GM21576 (cell line): ENCODE data around the gene DLGAP1.
"Not testable (repeated sequence)": the region's sequence is repeated elsewhere in the genome, so short reads cannot be mapped to it uniquely, and the experiment has no call there.

ENCODE experiments used
- ATAC-seq: cut with Tn5 transposase; IDR thresholded peaks from one replicate; pipeline ENCODE4 v1.9.1; 2021; ENCODE audit warnings: mild to moderate bottlenecking, moderate library complexity; ENCODE audit not compliant: unreplicated experiment

DLGAP1 gene

GRCh38 chr18:3710712-3711301 lies 744.3 kb downstream of the DLGAP1 start:
- no peak for ATAC-seq

GRCh38 chr18:3709205-3709604 lies 745.9 kb downstream of the DLGAP1 start:
- no peak for ATAC-seq

DNA sequence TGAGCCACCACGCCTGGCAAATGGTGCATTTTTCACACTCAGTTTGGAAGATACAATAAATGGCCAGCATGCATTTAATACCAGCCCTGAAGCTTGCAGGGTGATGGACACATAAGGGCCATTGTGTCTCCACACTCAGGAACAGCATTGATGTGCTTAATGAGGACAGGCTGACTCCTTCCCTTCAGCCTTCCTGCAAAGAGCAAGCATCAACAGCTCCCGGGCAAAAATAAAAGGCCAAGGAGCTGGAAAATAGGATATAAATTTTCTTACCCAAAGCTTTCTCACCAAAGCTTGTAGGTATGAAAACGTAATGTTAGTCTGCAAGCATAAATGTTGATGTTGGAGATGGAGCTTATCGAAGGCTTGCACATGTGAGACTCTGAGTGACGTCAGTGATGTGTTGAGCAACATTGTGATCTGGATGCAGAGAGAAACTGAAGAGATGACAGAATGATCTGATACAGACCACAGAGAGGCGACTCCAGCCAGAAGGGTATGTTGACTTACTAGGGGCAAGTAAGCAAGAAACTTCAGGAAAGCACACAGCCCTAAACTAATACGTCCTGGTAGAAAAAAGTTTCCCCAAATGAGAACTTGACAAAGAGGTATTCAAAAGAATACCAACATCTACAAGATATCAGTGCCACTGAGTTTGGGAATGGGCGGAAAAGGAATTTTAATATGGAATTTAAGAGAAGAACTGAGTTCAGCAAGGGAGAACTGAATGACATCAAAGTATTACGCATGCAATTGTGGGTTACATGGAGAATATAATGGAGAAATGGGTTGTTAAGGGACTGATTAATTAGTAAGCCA lies 748.6 kb downstream of the DLGAP1 start:
- no peak for ATAC-seq

GRCh38 chr18:3704556-3705344 lies 750.4 kb downstream of the DLGAP1 start:
- no peak for ATAC-seq

GRCh38 chr18:3703732-3704176 lies 751.4 kb downstream of the DLGAP1 start:
- ATAC-seq, result no peak

DNA sequence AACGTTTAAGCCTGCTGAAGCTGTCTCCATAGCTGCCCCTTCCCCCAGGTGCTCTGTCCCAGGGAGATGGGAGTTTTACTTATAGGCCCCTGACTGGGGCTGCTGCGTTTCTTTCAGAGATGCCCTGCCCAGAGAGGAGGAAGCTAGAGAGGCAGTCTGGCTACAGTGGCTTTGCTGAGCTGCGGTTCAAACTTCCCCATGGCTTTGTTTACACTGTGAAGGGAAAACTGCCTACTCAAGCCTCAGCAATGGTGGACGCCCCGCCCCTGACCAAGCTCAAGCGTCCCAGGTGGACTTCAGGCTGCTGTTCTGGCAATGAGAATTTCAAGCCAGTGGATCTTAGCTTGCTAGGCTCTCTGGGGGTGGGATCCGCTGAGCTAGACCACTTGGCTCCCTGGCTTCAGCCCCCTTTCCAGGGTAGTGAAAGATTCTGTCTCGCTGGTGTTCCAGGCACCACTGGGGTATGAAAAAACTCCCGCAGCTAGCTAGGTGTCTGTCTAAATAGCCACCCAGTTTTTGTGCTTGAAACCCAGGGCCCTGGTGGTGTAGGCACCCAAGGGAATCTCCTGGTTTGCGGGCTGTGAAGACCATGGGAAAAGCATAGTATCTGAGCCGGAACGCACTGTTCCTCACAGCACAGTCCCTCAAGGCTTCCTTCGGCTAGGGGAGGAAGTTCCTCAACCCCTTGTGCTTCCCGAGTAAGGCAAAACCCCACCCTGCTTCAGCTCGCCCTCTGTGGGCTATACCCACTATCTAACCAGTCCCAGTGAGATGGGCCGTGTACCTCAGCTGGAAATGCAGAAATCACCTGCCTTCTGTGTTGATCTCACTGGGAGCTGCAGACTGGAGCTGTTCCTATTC lies 755.2 kb downstream of the DLGAP1 start:
- not testable (repeated sequence) for ATAC-seq

DNA sequence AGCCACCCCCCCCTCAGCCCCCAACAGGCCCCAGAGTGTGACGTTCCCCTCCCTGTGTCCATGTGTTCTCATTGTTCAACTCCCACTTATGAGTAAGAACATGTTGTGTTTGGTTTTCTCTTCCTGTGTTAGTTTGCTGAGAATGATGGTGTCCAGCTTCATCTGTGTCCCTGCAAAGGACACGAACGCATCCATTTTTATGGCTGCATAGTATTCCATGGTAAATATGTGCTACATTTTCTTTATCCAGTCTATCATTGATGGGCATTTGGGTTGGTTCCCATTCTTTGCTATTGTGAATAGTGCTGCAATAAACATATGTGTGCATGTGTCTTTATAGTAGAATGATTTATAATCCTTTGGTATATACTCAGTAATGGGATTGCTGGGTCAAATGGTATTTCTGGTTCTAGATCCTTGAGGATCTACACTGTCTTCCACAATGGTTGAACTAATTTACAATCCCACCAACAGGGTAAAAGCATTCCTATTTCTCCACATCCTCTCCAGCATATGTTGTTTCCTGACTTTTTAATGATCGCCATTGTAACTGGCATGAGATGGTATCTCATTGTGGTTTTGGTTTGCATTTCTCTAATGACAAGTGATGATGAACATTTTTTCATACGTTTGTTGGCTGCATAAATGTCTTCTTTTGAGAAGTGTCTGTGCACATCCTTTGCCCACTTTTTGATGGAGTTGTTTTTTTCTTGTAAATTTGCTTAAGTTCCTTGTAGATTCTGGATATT lies 760.9 kb downstream of the DLGAP1 start:
- not testable (repeated sequence) for ATAC-seq

- ATAC-seq, result no peak
These were observed 761.7 kb downstream of the DLGAP1 start for GRCh38 chr18:3693410-3693809.

DNA sequence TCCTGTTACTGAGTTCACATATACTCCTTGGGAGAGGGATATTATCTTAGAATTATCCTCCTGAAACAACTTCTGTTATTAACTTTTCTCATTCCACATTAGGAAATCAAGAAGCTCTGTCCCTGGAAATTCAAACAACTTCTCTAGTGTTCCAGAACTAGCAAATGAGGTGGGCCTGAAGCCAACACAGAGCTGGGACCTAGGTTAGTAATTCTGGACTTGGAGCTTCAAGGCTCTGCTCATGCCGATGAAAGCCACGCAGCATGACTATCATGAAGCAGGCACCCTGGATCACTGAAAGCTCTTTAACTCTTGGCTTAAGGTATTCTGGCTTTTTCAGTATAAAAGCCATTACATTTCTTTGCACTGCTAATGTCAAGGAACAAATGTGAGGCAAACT lies 762.4 kb downstream of the DLGAP1 start:
- no peak for ATAC-seq

- no peak for ATAC-seq
These were observed 762.9 kb downstream of the DLGAP1 start for GRCh38 chr18:3692113-3692621.

DNA sequence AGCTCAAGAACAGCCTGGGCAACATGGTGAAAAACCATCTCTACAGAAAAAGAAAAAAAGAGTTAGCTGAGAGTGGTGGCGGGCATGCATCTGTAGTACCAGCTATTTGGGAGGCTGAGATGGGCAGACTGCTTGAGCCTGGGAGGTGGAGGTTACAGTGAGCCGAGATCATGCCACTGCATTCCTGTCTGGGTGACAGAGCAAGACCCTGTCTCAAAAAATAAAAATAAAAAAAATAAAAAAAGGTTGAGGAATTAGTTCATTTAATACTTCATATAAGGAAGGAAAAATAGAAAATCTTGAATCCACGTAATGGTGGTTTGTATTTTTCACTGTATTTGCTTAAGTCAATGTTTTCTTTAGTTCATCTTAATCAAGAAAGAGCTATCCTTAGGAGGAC lies 763.4 kb downstream of the DLGAP1 start:
- ATAC-seq, result no peak

- ATAC-seq, result no peak
These were observed 764.4 kb downstream of the DLGAP1 start for GRCh38 chr18:3690764-3691066.

GRCh38 chr18:3689986-3690763 lies 764.9 kb downstream of the DLGAP1 start:
- ATAC-seq, result no peak

- no peak for ATAC-seq
These were observed 766.0 kb downstream of the DLGAP1 start for GRCh38 chr18:3689091-3689490.

- ATAC-seq, result no peak
These were observed 766.4 kb downstream of the DLGAP1 start for GRCh38 chr18:3688690-3689089.

- no peak for ATAC-seq
These were observed 771.6 kb downstream of the DLGAP1 start for GRCh38 chr18:3683483-3683882.

GRCh38 chr18:3682061-3682460 lies 773.0 kb downstream of the DLGAP1 start:
- no peak for ATAC-seq

GRCh38 chr18:3679241-3679640 lies 775.9 kb downstream of the DLGAP1 start:
- no peak for ATAC-seq

DNA sequence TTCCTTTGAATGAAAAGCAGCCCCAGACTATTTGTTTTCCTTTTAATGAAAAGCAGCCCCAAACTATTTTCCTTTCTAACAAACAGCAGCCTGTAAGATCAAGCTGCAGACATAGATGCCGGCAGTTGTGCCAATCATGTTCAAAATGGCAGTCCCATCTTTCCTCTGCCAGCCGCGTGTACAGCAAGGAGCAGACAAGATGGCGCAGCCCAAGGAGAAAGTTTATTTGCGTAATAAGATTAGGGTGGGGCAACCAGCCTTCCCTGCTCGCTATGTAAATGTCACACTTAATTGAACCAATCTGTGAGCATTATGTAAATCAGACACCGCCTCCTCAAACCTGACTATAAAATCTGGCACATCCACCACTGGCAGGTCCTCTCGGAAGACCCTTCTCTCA lies 779.1 kb downstream of the DLGAP1 start:
- no peak for ATAC-seq
